HCT116 (cell line): ENCODE data around the gene MCUR1. TPM values are rescaled to one million over a fixed set of nuclear protein-coding genes. Genes with fewer than 3 reads are reported as not detected.

ENCODE experiments used
- ATAC-seq: fragments of 200-7000 bp; cut with Tn5 transposase; 2 replicates; pipeline ENCODE4 v1.9.1; 2020; ENCODE audit warnings: mild to moderate bottlenecking, moderate library complexity
- BruUV-seq: library from RNA; stranded (reverse); fragments of 400-500 nt; replicated peaks from 2 replicates; lab custom pipeline; 2021; lab: Mats Ljungman, UMichigan
- CTCF ChIA-PET: fragments of 300-600 bp; sonication (Branson Sonifier 250); formaldehyde crosslinking; loops from one replicate; lab custom pipeline; 2021; ENCODE audit warnings: antibody characterized with exemption; lab: Charles Lee
- POLR2A ChIA-PET: fragments of 300-600, 350-600 bp; sonication (Branson Sonifier 250); formaldehyde crosslinking; loops from one replicate; lab custom pipeline; 2021; ENCODE audit warnings: antibody characterized with exemption; lab: Charles Lee
- RAD21 ChIA-PET, 2 experiments: fragments of 300-600 bp; sonication (Branson Sonifier 250); formaldehyde crosslinking; loops; one replicate each; lab custom pipeline; 2023; ENCODE audit warnings: low total read pairs in 2 of 2; ENCODE audit not compliant: uncharacterized antibody in 2 of 2, unreplicated experiment in 2 of 2, low non-redundant PET in 1 of 2; lab: Charles Lee
- DNase-seq: peaks from one replicate; pipeline ENCODE4 v3.0.0-alpha.2; 2010; ENCODE audit warnings: low read depth, low spot score
- H2AFZ ChIP-seq: fragments of 200-600 bp; shearing (Covaris generic), sonication (generic); 2 replicates; pipeline ENCODE4 v1.6.1; 2017; ENCODE audit warnings: low read depth, mixed run types, mixed read lengths, antibody characterized with exemption, low read length; ENCODE audit not compliant: poor library complexity, severe bottlenecking
- H3K27ac ChIP-seq: 2 replicates; pipeline ENCODE4 v1.5.1; 2012; ENCODE audit warnings: low read depth, low read length
- H3K27me3 ChIP-seq: fragments of 200-600 bp; sonication (generic); 2 replicates; pipeline ENCODE4 v1.6.1; 2016; ENCODE audit warnings: mixed run types, low read length, mixed read lengths; ENCODE audit not compliant: insufficient read depth
- H3K36me3 ChIP-seq, 2 experiments: fragments of 200-500 bp in 1 of 2; fragments of 200-600 bp in 1 of 2; sonication (Bioruptor generic) in 1 of 2; sonication (generic) in 1 of 2; 2 replicates each; pipeline versions ENCODE4 v1.5.1 to v1.6.1; 2014 to 2016; ENCODE audit warnings: low read length in 2 of 2, inconsistent platforms in 1 of 2, mixed read lengths in 1 of 2, mixed run types in 1 of 2; ENCODE audit not compliant: insufficient read depth in 2 of 2, control insufficient read depth in 1 of 2
- H3K4me1 ChIP-seq, 2 experiments: fragments of 200-600 bp in 1 of 2; sonication (generic) in 1 of 2; 2 replicates each; pipeline versions ENCODE4 v1.5.1 to v1.6.1; 2012 to 2017; ENCODE audit warnings: low read length in 2 of 2, inconsistent platforms in 1 of 2, mild to moderate bottlenecking in 1 of 2, mixed read lengths in 1 of 2, mixed run types in 1 of 2, moderate library complexity in 1 of 2; ENCODE audit not compliant: insufficient read depth in 2 of 2, control insufficient read depth in 1 of 2
- H3K4me2 ChIP-seq: fragments of 200-600 bp; sonication (generic); 2 replicates; pipeline ENCODE4 v1.6.1; 2017; ENCODE audit warnings: mixed run types, low read length, mixed read lengths
- H3K4me3 ChIP-seq, 2 experiments: fragments of 200-600 bp in 1 of 2; sonication (generic) in 1 of 2; replicated peaks in 1 of 2; 2 replicates each; pipeline ENCODE4 v1.5.1; 2011 to 2016; ENCODE audit warnings: low read length in 2 of 2, control low read depth in 1 of 2, low read depth in 1 of 2, mild to moderate bottlenecking in 1 of 2, mixed read lengths in 1 of 2, mixed run types in 1 of 2
- H3K79me2 ChIP-seq: fragments of 200-600 bp; sonication (generic); 2 replicates; pipeline ENCODE4 v1.6.1; 2017; ENCODE audit warnings: mild to moderate bottlenecking, mixed run types, low read length, moderate library complexity, mixed read lengths; ENCODE audit not compliant: insufficient read depth
- H3K9ac ChIP-seq: fragments of 200-600 bp; sonication (generic); 2 replicates; pipeline ENCODE4 v1.6.1; 2016; ENCODE audit warnings: low read length, mixed read lengths
- H3K9me2 ChIP-seq: fragments of 200-600 bp; sonication (generic), shearing (Covaris generic); 2 replicates; pipeline ENCODE4 v1.6.1; 2017; ENCODE audit warnings: mixed run types, mild to moderate bottlenecking, moderate library complexity; ENCODE audit not compliant: insufficient read depth
- H3K9me3 ChIP-seq, 2 experiments: fragments of 200-500 bp in 1 of 2; fragments of 200-600 bp in 1 of 2; sonication (Bioruptor generic) in 1 of 2; sonication (generic) in 1 of 2; 2 replicates each; pipeline ENCODE4 v1.6.1; 2014 to 2017; ENCODE audit warnings: low read length in 2 of 2, mixed read lengths in 2 of 2, inconsistent platforms in 1 of 2, low read depth in 1 of 2, mild to moderate bottlenecking in 1 of 2, mixed run types in 1 of 2, moderate library complexity in 1 of 2; ENCODE audit not compliant: control insufficient read depth in 1 of 2, insufficient read depth in 1 of 2
- H4K20me1 ChIP-seq: fragments of 200-600 bp; sonication (generic), shearing (Covaris generic); 2 replicates; pipeline ENCODE4 v1.6.1; 2017; ENCODE audit warnings: mixed run types, mild to moderate bottlenecking, moderate library complexity; ENCODE audit not compliant: insufficient read depth
- ATF3 ChIP-seq: IDR thresholded peaks from 2 replicates; pipeline ENCODE4 v1.6.1; 2012
- CBX3 ChIP-seq: IDR thresholded peaks from 2 replicates; pipeline ENCODE4 v1.6.1; 2012; ENCODE audit warnings: low read depth
- CEBPB ChIP-seq: IDR thresholded peaks from 2 replicates; pipeline ENCODE4 v1.6.1; 2012; ENCODE audit warnings: low read depth
- CTCF ChIP-seq, 3 experiments: fragments of 200-600 bp in 1 of 3; sonication (generic) in 1 of 3; IDR thresholded peaks in 2 of 3; conservative IDR thresholded peaks in 1 of 3; 2 replicates each; pipeline ENCODE4 v1.5.1; 2012 to 2017; ENCODE audit warnings: low read depth in 2 of 3, low read length in 2 of 3, antibody characterized with exemption in 1 of 3, borderline replicate concordance in 1 of 3, control low read depth in 1 of 3, mild to moderate bottlenecking in 1 of 3, mixed read lengths in 1 of 3, mixed run types in 1 of 3, moderate library complexity in 1 of 3; ENCODE audit not compliant: insufficient read depth in 1 of 3
- ELF1 ChIP-seq: IDR thresholded peaks from 2 replicates; pipeline ENCODE4 v1.6.1; 2012; ENCODE audit warnings: low read depth, borderline replicate concordance
- EZH2 ChIP-seq: fragments of 200-600 bp; sonication (generic); IDR thresholded peaks from 2 replicates; pipeline ENCODE4 v1.6.1; 2017; ENCODE audit warnings: antibody characterized with exemption, mixed run types
- FOSL1 ChIP-seq: IDR thresholded peaks from 2 replicates; pipeline ENCODE4 v1.6.1; 2012; ENCODE audit warnings: low read depth
- MAX ChIP-seq: IDR thresholded peaks from 2 replicates; pipeline ENCODE4 v1.6.1; 2012
- POLR2A ChIP-seq: IDR thresholded peaks from 2 replicates; pipeline ENCODE4 v1.7.0; 2011; ENCODE audit warnings: borderline replicate concordance; ENCODE audit not compliant: insufficient read depth, insufficient read length; ENCODE audit errors: extremely low read depth
- POLR2AphosphoS5 ChIP-seq: IDR thresholded peaks from 2 replicates; pipeline ENCODE4 v1.6.1; 2011; ENCODE audit warnings: mild to moderate bottlenecking, low read depth, low read length, moderate library complexity
- RAD21 ChIP-seq: IDR thresholded peaks from 2 replicates; pipeline ENCODE4 v1.6.1; 2012; ENCODE audit warnings: low read depth, mild to moderate bottlenecking
- SIN3A ChIP-seq: IDR thresholded peaks from 2 replicates; pipeline ENCODE4 v1.6.1; 2012; ENCODE audit warnings: low read depth
- TCF7L2 ChIP-seq: IDR thresholded peaks from 2 replicates; pipeline ENCODE4 v1.7.0; 2011; ENCODE audit warnings: borderline replicate concordance, inconsistent platforms; ENCODE audit not compliant: insufficient read depth, insufficient read length; ENCODE audit errors: extremely low read depth
- ZFX ChIP-seq: fragments of 450-650 bp; IDR thresholded peaks from 2 replicates; pipeline ENCODE4 v1.6.1; 2017
- ZNF274 ChIP-seq: fragments of 200-500 bp; sonication (Bioruptor generic); IDR thresholded peaks from 2 replicates; pipeline ENCODE4 v1.6.1; 2014; ENCODE audit warnings: mild to moderate bottlenecking, low read depth, low read length, inconsistent platforms
- intact Hi-C: fragments of 100-400 bp; cut with micrococcal nuclease; formaldehyde crosslinking; loops from 2 replicates; pipeline ENCODE4 v1.10.0; 2022
- total RNA-seq: library from RNA; stranded (reverse); gene quantifications from one replicate; pipeline ENCODE4 v1.2.1, GENCODE V29; 2021; ENCODE audit not compliant: unreplicated experiment

MCUR1 gene
- total RNA-seq, 1 experiment from 2014 or later, result 33.2 TPM

- peak in 2 of 3 experiments; percentile 52 to 67; a peak in 4 of 6 replicates for TF ChIP-seq CTCF (IDR thresholded peaks at IDR 0.05 in 2 of 3, conservative IDR thresholded peaks at IDR 0.05 in 1 of 3; ENCODE audit: borderline replicate concordance in 1 of 3, insufficient read depth in 1 of 3, low read depth in 2 of 3, low read length in 2 of 3)
- TF ChIP-seq FOSL1, result no peak
- peak; percentile 26 for TF ChIP-seq RAD21
- no peak for TF ChIP-seq CEBPB
- Histone ChIP-seq H3K4me3 (no peak overlapping the region), H4K20me1 (no peaks in the 10 kb centered on the region), H3K27me3 (no peaks in the 10 kb centered on the region), H3K4me1 (peaks cover 3 to 20% of the 10 kb centered on the region in 2 experiments; a peak in 3 of 4 replicates), H3K36me3 (no peaks in the 10 kb centered on the region), H2AFZ (no peak overlapping the region), H3K9ac (no peak overlapping the region), H3K9me3 (no peaks in the 10 kb centered on the region), H3K27ac (no peak overlapping the region), H3K4me2 (no peak overlapping the region), H3K79me2 (no peaks in the 10 kb centered on the region), H3K9me2 (no peaks in the 10 kb centered on the region)
- POLR2A ChIA-PET, result no interaction called here
- RAD21 ChIA-PET, result no interaction called here
- CTCF ChIA-PET, result interaction anchor here (1.0 kb wide), 1 partner anchor 45 kb away, joined by 3 read pairs; the partner anchor contains the start of gene MCUR1
- BruUV-seq, result no TSS peak
- intact Hi-C loops, result no loop called here
- ATAC-seq (peak; percentile 45; the same call in 1 of the 2 replicates), DNase-seq (no peak)
Observed at GRCh38 chr6:13769655-13770053, 44.7 kb downstream of the MCUR1 start.

GRCh38 chr6:13769034-13769654 is 45.2 kb downstream of the MCUR1 start:
- H2AFZ ChIP-seq, result no peak overlapping the region
- RAD21 ChIA-PET, result no interaction called here
- H3K27me3 ChIP-seq, result no peaks in the 10 kb centered on the region
- H3K79me2 ChIP-seq, result no peaks in the 10 kb centered on the region
- DNase-seq, result no peak
- POLR2A ChIA-PET, result no interaction called here
- intact Hi-C loops, result no loop called here
- H3K9me2 ChIP-seq, result no peaks in the 10 kb centered on the region
- no peak overlapping the region for H3K4me2 ChIP-seq
- H3K36me3 ChIP-seq, result no peaks in the 10 kb centered on the region
- H4K20me1 ChIP-seq, result no peaks in the 10 kb centered on the region
- no peak for ATAC-seq
- H3K9ac ChIP-seq, result no peak overlapping the region
- H3K4me1 ChIP-seq, result peaks cover 3 to 20% of the 10 kb centered on the region in 2 experiments; a peak in 3 of 4 replicates
- CTCF ChIA-PET, result interaction anchor here (1.0 kb wide), 1 partner anchor 45 kb away, joined by 3 read pairs; the partner anchor contains the start of gene MCUR1
- H3K27ac ChIP-seq, result no peak overlapping the region
- no peak overlapping the region for H3K4me3 ChIP-seq
- BruUV-seq, result no TSS peak
- H3K9me3 ChIP-seq, result peaks cover 0 to 2% of the 10 kb centered on the region in 2 experiments; a peak in 1 of 4 replicates
- TF ChIP-seq MAX, result no peak
- TF ChIP-seq ZFX, result no peak
- TF ChIP-seq RAD21, result no peak
- TF ChIP-seq ELF1, result no peak
- no peak for TF ChIP-seq FOSL1
- no peak for TF ChIP-seq EZH2
- TF ChIP-seq TCF7L2, result no peak
- no peak for TF ChIP-seq CEBPB
- no peak for TF ChIP-seq POLR2AphosphoS5
- no peak for TF ChIP-seq POLR2A
- no peak for TF ChIP-seq SIN3A
- no peak for TF ChIP-seq ZNF274
- TF ChIP-seq CTCF (IDR thresholded peaks at IDR 0.05 in 2 of 3, conservative IDR thresholded peaks at IDR 0.05 in 1 of 3; ENCODE audit: borderline replicate concordance in 1 of 3, insufficient read depth in 1 of 3, low read depth in 2 of 3, low read length in 2 of 3), result no peak
- TF ChIP-seq CBX3, result no peak
- TF ChIP-seq ATF3, result no peak
